K562 (cell line): ENCODE data around the gene TRIM3. TPM values are rescaled to one million over a fixed set of nuclear protein-coding genes. Genes with fewer than 3 reads are reported as not detected.

Source experiments
- ATAC-seq: fragments of 200-7000 bp; cut with Tn5 transposase; 3 replicates; pipeline ENCODE4 v1.9.1; 2020; ENCODE audit warnings: moderate library complexity
- BruUV-seq: library from RNA; stranded (reverse); fragments of 400-500 nt; replicated peaks from 2 replicates; lab custom pipeline; 2021; lab: Mats Ljungman, UMichigan
- CTCF ChIA-PET: fragments of 300-600 bp; formaldehyde crosslinking; extraction: SDS; loops from one replicate; lab custom pipeline; 2021; ENCODE audit warnings: low intra/inter-chr PET ratio; lab: Yijun Ruan, JAX
- POLR2A ChIA-PET: fragments of 300-600, 350-650 bp; sonication (Branson Sonifier 250); formaldehyde crosslinking; extraction: SDS; loops from one replicate; lab custom pipeline; 2021; ENCODE audit warnings: antibody characterized with exemption, inconsistent platforms; lab: Yijun Ruan, JAX
- DNase-seq, 4 experiments: peaks; one replicate each; pipeline versions ENCODE4 v3.0.0 to v3.0.0-alpha.2; 2011 to 2018; ENCODE audit warnings: low spot score in 3 of 4, mixed read lengths in 3 of 4; ENCODE audit errors: extremely low read depth in 1 of 4
- FAIRE-seq: peaks from 2 replicates; lab custom pipeline; 2011; peaks lifted over from hg19 to GRCh38; lab: Jason Lieb, UNC
- H2AFZ ChIP-seq: 2 replicates; pipeline ENCODE4 v1.6.0; 2011; ENCODE audit warnings: low read depth, low read length, control low read depth, inconsistent platforms
- H3K27ac ChIP-seq: fragments of 200-600 bp; 3 replicates; pipeline ENCODE4 v1.8.0; 2011; ENCODE audit warnings: low read depth, mild to moderate bottlenecking, control low read depth, inconsistent platforms, low read length, moderate library complexity, mixed read lengths; ENCODE audit errors: extremely low read depth
- H3K27me3 ChIP-seq, 2 experiments: fragments of 300-600 bp in 1 of 2; 2 replicates in 1 of 2; 3 replicates in 1 of 2; pipeline versions ENCODE4 v1.6.0 to v1.8.0; 2011; ENCODE audit warnings: inconsistent platforms in 2 of 2, low read length in 2 of 2, mild to moderate bottlenecking in 1 of 2, mixed read lengths in 1 of 2, moderate library complexity in 1 of 2; ENCODE audit not compliant: control insufficient read depth in 2 of 2, insufficient read depth in 2 of 2
- H3K36me3 ChIP-seq: fragments of 300-600 bp; 3 replicates; pipeline ENCODE4 v1.8.0; 2011; ENCODE audit warnings: mild to moderate bottlenecking, low read length, inconsistent platforms; ENCODE audit not compliant: control insufficient read depth, insufficient read depth
- H3K4me1 ChIP-seq, 2 experiments: fragments of 200-600 bp in 1 of 2; replicated peaks in 1 of 2; 2 replicates in 1 of 2; 3 replicates in 1 of 2; pipeline versions ENCODE4 v1.5.1 to v1.8.0; 2011; ENCODE audit warnings: inconsistent platforms in 2 of 2, low read length in 2 of 2, mild to moderate bottlenecking in 1 of 2, mixed read lengths in 1 of 2, moderate library complexity in 1 of 2; ENCODE audit not compliant: control insufficient read depth in 2 of 2, insufficient read depth in 2 of 2
- H3K4me2 ChIP-seq: 2 replicates; pipeline ENCODE4 v1.6.1; 2011; ENCODE audit warnings: low read length, control low read depth, inconsistent platforms, mixed read lengths; ENCODE audit not compliant: insufficient read depth
- H3K4me3 ChIP-seq: fragments of 200-600 bp; sonication (generic), shearing (Covaris generic); 2 replicates; pipeline ENCODE4 v1.5.1; 2016; ENCODE audit warnings: control low read depth, inconsistent platforms
- H3K79me2 ChIP-seq: fragments of 200-600 bp; 3 replicates; pipeline ENCODE4 v1.8.0; 2011; ENCODE audit warnings: low read length, inconsistent platforms; ENCODE audit not compliant: control insufficient read depth, insufficient read depth
- H3K9ac ChIP-seq, 2 experiments: 2 replicates each; pipeline versions ENCODE4 v1.6.0 to v1.6.1; 2011; ENCODE audit warnings: low read depth in 2 of 2, low read length in 2 of 2, control low read depth in 1 of 2, inconsistent platforms in 1 of 2, mild to moderate bottlenecking in 1 of 2, mixed read lengths in 1 of 2; ENCODE audit not compliant: insufficient read depth in 1 of 2
- H3K9me1 ChIP-seq: one replicate; pipeline ENCODE4 v1.6.0; 2011; ENCODE audit warnings: inconsistent platforms, mild to moderate bottlenecking, low read length, moderate library complexity; ENCODE audit not compliant: control insufficient read depth, insufficient read depth
- H3K9me3 ChIP-seq: replicated peaks from 2 replicates; pipeline ENCODE4 v1.5.1; 2011; ENCODE audit warnings: low read depth, low read length, inconsistent platforms; ENCODE audit not compliant: control insufficient read depth, insufficient read depth
- H4K20me1 ChIP-seq: replicated peaks from 2 replicates; pipeline ENCODE4 v1.6.1; 2011; ENCODE audit warnings: low read length, inconsistent platforms, mixed read lengths; ENCODE audit not compliant: control insufficient read depth, insufficient read depth
- ATF2 ChIP-seq: sonication (generic); formaldehyde crosslinking; IDR thresholded peaks from 2 replicates; pipeline ENCODE4 v1.8.1; 2022; ENCODE audit warnings: missing genetic modification reagents
- FOXM1 ChIP-seq, 2 experiments: fragments of 450-650 bp in 1 of 2; sonication (generic) in 1 of 2; formaldehyde crosslinking in 1 of 2; IDR thresholded peaks; 2 replicates each; pipeline versions ENCODE4 v1.6.1 to v1.9.0; 2017 to 2022; ENCODE audit warnings: low read depth in 2 of 2, mild to moderate bottlenecking in 2 of 2, missing genetic modification reagents in 1 of 2, moderate library complexity in 1 of 2
- TAF1 ChIP-seq: IDR thresholded peaks from 2 replicates; pipeline ENCODE4 v1.6.1; 2011; ENCODE audit warnings: mild to moderate bottlenecking, low read length, moderate library complexity; ENCODE audit not compliant: insufficient read depth, control insufficient read depth, severe bottlenecking; ENCODE audit errors: extremely low read depth
- U2AF1 ChIP-seq: fragments of 200-400 bp; formaldehyde crosslinking; optimal IDR thresholded peaks from 2 replicates; pipeline ENCODE3; 2017; ENCODE audit warnings: mild to moderate bottlenecking, low read depth, low read length, moderate library complexity
- U2AF2 ChIP-seq: fragments of 200-400 bp; formaldehyde crosslinking; optimal IDR thresholded peaks from 2 replicates; pipeline ENCODE3; 2017; ENCODE audit warnings: low read depth, mild to moderate bottlenecking, low read length
- YY1 ChIP-seq, 3 experiments: IDR thresholded peaks; 2 replicates each; pipeline ENCODE4 v1.6.1; 2011; ENCODE audit warnings: low read length in 2 of 3, mild to moderate bottlenecking in 2 of 3, moderate library complexity in 2 of 3, borderline replicate concordance in 1 of 3, control low read depth in 1 of 3, low read depth in 1 of 3; ENCODE audit not compliant: insufficient read depth in 3 of 3, insufficient replicate concordance in 2 of 3, control insufficient read depth in 1 of 3, insufficient read length in 1 of 3; ENCODE audit errors: extremely low read depth in 1 of 3
- ZNF316 ChIP-seq: fragments of 450-650 bp; IDR thresholded peaks from 2 replicates; pipeline ENCODE4 v1.6.1; 2016
- WGBS: fragments of 100-300 bp; shearing (Covaris generic); methylation state at CpG from one replicate; pipeline ENCODE4 v1.1.6; 2016; ENCODE audit warnings: low coverage, mixed read lengths; ENCODE audit not compliant: insufficient coverage; ENCODE audit errors: missing lambda C conversion rate; 5-methylcytosine and 5-hydroxymethylcytosine counted together
- in situ Hi-C: fragments of 300-500 bp; cut with MboI; formaldehyde crosslinking; loops from 4 replicates; pipeline ENCODE4 v1.15.0; 2018; ENCODE audit warnings: inconsistent platforms, mixed read lengths
- intact Hi-C: fragments of 100-400 bp; cut with micrococcal nuclease; formaldehyde crosslinking; loops from 2 replicates; pipeline ENCODE4 v1.14.2; 2022
- polyA plus RNA-seq, 8 experiments: library from polyadenylated mRNA; depleted of rRNA in 4 of 8; stranded (reverse) in 5 of 8; unstranded in 3 of 8; fragments of >200 nt; fragmentation: Nextera tagmentation in 2 of 8; fragmentation: Illumina TruSeq in 1 of 8; extraction: Ambion mirVana in 2 of 8; extraction: Trizol in 1 of 8; gene quantifications; 2 replicates each; pipeline versions ENCODE4 v1.2.1 to v1.2.3, GENCODE V29; 2011 to 2014; ENCODE audit warnings: inconsistent platforms in 1 of 8, missing spikeins in 1 of 8
- total RNA-seq, 7 experiments: library from RNA; depleted of rRNA in 6 of 7; stranded (reverse); fragments of >200 nt in 6 of 7; fragmentation: Illumina TruSeq in 2 of 7; extraction: Trizol in 2 of 7; gene quantifications; 2 replicates each; pipeline versions ENCODE4 v1.2.1 to v1.2.3, GENCODE V29; 2011 to 2021; ENCODE audit warnings: low replicate concordance in 1 of 7
- TF ChIP-seq, protein P1 (sequence below): IDR thresholded peaks from 2 replicates; pipeline ENCODE4 v1.6.1; 2014; ENCODE audit warnings: antibody characterized with exemption
- TF ChIP-seq, protein P2 (sequence below): IDR thresholded peaks from 2 replicates; pipeline ENCODE4 v1.6.1; 2016; ENCODE audit warnings: missing genetic modification characterization, missing compliant biosample characterization

TRIM3 gene
- total and polyA plus RNA-seq, 9 of the 15 experiments (the other 6 are each of a cell fraction or from before 2014, with no cell fraction given), result 0.45 to 9.2 (median 4.7) TPM

DNA sequence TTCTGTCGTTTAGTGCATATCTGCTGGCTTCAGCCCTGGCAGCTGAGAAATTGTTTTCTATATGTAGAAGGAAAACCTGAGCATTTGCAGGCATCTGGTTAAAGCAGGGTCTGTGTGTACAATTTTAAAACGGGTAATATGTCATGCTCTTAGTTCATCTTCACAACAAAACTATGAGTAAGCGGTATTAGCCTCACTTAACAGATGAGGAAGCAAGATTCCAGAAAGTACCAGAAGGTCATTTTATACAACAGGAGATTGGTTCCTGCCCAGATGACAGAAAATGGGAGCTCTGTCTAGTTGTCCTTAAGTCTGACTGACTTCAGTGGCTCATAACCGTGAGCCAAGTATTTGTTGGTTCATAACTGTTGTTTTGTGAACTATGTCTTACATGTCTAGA is 8.7 kb upstream of the TRIM3 start:
- in situ Hi-C loops, result no loop called here
- H4K20me1 ChIP-seq, result no peaks in the 10 kb centered on the region; the same call in 1 of the 2 replicates
- peak overlapping the region; percentile 95 to 99; a peak in 3 of 4 replicates for H3K9ac ChIP-seq
- H3K9me1 ChIP-seq, result no peaks in the 10 kb centered on the region
- peak overlapping the region; percentile 97 for H3K4me2 ChIP-seq
- H2AFZ ChIP-seq, result no peak overlapping the region
- no TSS peak for BruUV-seq
- FAIRE-seq (no peak), DNase-seq (no peak), ATAC-seq (no peak)
- H3K4me1 ChIP-seq, result peaks cover 14 to 17% of the 10 kb centered on the region in 2 experiments; a peak in 4 of 5 replicates
- TF ChIP-seq TAF1 (no peak), ZNF316 (peak; percentile 56), U2AF1 (no peak), ATF2 (CRISPR knock-in tag) (no peak), FOXM1 (IDR thresholded peaks at IDR 0.05; ENCODE audit: low read depth) (no peak), FOXM1 (CRISPR knock-in tag; IDR thresholded peaks at IDR 0.05; ENCODE audit: low read depth) (0 out of 2 replicates have a peak, but pooled peaks have one; percentile 11), U2AF2 (no peak), YY1 (IDR thresholded peaks at IDR 0.05; ENCODE audit: borderline replicate concordance in 1 of 3, control insufficient read depth in 1 of 3, extremely low read depth in 1 of 3, insufficient read depth in 3 of 3, insufficient read length in 1 of 3, insufficient replicate concordance in 2 of 3, low read depth in 1 of 3, low read length in 2 of 3) (no peak)
- TF ChIP-seq, protein P1, sequence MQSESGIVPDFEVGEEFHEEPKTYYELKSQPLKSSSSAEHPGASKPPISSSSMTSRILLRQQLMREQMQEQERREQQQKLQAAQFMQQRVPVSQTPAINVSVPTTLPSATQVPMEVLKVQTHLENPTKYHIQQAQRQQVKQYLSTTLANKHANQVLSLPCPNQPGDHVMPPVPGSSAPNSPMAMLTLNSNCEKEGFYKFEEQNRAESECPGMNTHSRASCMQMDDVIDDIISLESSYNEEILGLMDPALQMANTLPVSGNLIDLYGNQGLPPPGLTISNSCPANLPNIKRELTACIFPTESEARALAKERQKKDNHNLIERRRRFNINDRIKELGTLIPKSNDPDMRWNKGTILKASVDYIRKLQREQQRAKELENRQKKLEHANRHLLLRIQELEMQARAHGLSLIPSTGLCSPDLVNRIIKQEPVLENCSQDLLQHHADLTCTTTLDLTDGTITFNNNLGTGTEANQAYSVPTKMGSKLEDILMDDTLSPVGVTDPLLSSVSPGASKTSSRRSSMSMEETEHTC, result no peak
- TF ChIP-seq, protein P2, sequence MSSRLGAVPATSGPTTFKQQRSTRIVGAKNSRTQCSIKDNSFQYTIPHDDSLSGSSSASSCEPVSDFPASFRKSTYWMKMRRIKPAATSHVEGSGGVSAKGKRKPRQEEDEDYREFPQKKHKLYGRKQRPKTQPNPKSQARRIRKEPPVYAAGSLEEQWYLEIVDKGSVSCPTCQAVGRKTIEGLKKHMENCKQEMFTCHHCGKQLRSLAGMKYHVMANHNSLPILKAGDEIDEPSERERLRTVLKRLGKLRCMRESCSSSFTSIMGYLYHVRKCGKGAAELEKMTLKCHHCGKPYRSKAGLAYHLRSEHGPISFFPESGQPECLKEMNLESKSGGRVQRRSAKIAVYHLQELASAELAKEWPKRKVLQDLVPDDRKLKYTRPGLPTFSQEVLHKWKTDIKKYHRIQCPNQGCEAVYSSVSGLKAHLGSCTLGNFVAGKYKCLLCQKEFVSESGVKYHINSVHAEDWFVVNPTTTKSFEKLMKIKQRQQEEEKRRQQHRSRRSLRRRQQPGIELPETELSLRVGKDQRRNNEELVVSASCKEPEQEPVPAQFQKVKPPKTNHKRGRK (tag), result no peak
- intact Hi-C loops, result no loop called here
- WGBS, result 44% methylated on average over 4 of the region's 4 CpGs
- CTCF ChIA-PET, result no interaction called here
- H3K79me2 ChIP-seq, result peaks cover 53% of the 10 kb centered on the region
- no peaks in the 10 kb centered on the region for H3K27me3 ChIP-seq
- POLR2A ChIA-PET, result interaction anchor here (0.6 to 1.7 kb wide), 6 partner anchors 8 to 1977 kb away, joined by 3 to 7 read pairs (median 3); no protein-coding TSS in a partner anchor
- peak overlapping the region; percentile 93 for H3K27ac ChIP-seq
- no peaks in the 10 kb centered on the region for H3K9me3 ChIP-seq
- peaks cover 82% of the 10 kb centered on the region for H3K36me3 ChIP-seq
- H3K4me3 ChIP-seq, result peak overlapping the region; percentile 87
